ENCODE measurements around the gene CMTM7. TPM values are rescaled to one million over a fixed set of nuclear protein-coding genes. Genes with fewer than 3 reads are reported as not detected.

Gene CMTM7
- total and polyA plus RNA-seq, 2 experiments from 2014 or later: 32.2 to 93.6 TPM

- Histone ChIP-seq H3K4me2 (no peak overlapping the region), H3K4me1 (ENCODE audit: insufficient read depth) (peaks cover under 1% of the 10 kb centered on the region), H3K9me2 (ENCODE audit: insufficient read depth) (no peaks in the 10 kb centered on the region), H3F3A (replicated peaks; ENCODE audit: low read depth) (no peaks in the 10 kb centered on the region), H3K27me3 (ENCODE audit: insufficient read depth) (no peaks in the 10 kb centered on the region), H4K20me1 (replicated peaks; ENCODE audit: insufficient read depth) (no peaks in the 10 kb centered on the region; the same call in 1 of the 2 replicates), H2AFZ (no peak overlapping the region), H3K4me3 (no peak overlapping the region), H3K27ac (ENCODE audit: low read depth) (no peak overlapping the region), H3K36me3 (ENCODE audit: insufficient read depth) (no peaks in the 10 kb centered on the region), H3K79me2 (replicated peaks; ENCODE audit: insufficient read depth) (peaks cover 27% of the 10 kb centered on the region)
- no peak for TF ChIP-seq ZNF331 (CRISPR knock-in tag; IDR thresholded peaks at IDR 0.05; ENCODE audit: low read depth)
- TF ChIP-seq JUNB (IDR thresholded peaks at IDR 0.05; ENCODE audit: unreplicated experiment): no peak
- no peak for TF ChIP-seq REST (IDR thresholded peaks at IDR 0.05; ENCODE audit: unreplicated experiment)
- no peak for TF ChIP-seq POLR2AphosphoS5 (IDR thresholded peaks at IDR 0.05; ENCODE audit: low read depth)
- Mint-ChIP-seq H3K27ac (no peak overlapping the region), H3K27me3 (ENCODE audit: insufficient read depth, low read depth, poor library complexity) (peaks cover 4% of the 10 kb centered on the region), H3K4me3 (no peak overlapping the region), H3K4me1 (peaks cover 3% of the 10 kb centered on the region), H3K36me3 (ENCODE audit: low read depth) (no peaks in the 10 kb centered on the region; the same call in 2 of the 3 replicates), H3K9me3 (no peaks in the 10 kb centered on the region)
- ATAC-seq: no peak
- DNase-seq (ENCODE audit: low spot score): no peak
Measured at GRCh38 chr3:32430900-32431299, 39.2 kb downstream of the CMTM7 start.

GRCh38 chr3:32431481-32431880 lies 39.8 kb downstream of the CMTM7 start:
- Mint-ChIP-seq H3K4me1 (peaks cover 9% of the 10 kb centered on the region), H3K9me3 (no peaks in the 10 kb centered on the region), H3K27ac (no peak overlapping the region), H3K4me3 (no peak overlapping the region), H3K27me3 (ENCODE audit: insufficient read depth, low read depth, poor library complexity) (peaks cover 5% of the 10 kb centered on the region), H3K36me3 (ENCODE audit: low read depth) (no peaks in the 10 kb centered on the region; the same call in 2 of the 3 replicates)
- Histone ChIP-seq H3K9me2 (ENCODE audit: insufficient read depth) (no peaks in the 10 kb centered on the region), H2AFZ (no peak overlapping the region), H3K27me3 (ENCODE audit: insufficient read depth) (no peaks in the 10 kb centered on the region), H3K4me1 (ENCODE audit: insufficient read depth) (peaks cover 7% of the 10 kb centered on the region), H3K4me3 (no peak overlapping the region), H3K27ac (ENCODE audit: low read depth) (no peak overlapping the region), H4K20me1 (replicated peaks; ENCODE audit: insufficient read depth) (no peaks in the 10 kb centered on the region; the same call in 1 of the 2 replicates), H3K79me2 (replicated peaks; ENCODE audit: insufficient read depth) (peaks cover 24% of the 10 kb centered on the region), H3K36me3 (ENCODE audit: insufficient read depth) (no peaks in the 10 kb centered on the region), H3F3A (replicated peaks; ENCODE audit: low read depth) (no peaks in the 10 kb centered on the region), H3K4me2 (no peak overlapping the region)
- no peak for ATAC-seq
- no peak for DNase-seq (ENCODE audit: low spot score)
- TF ChIP-seq ZNF462 (CRISPR knock-in tag; IDR thresholded peaks at IDR 0.05): no peak
- no peak for TF ChIP-seq JUNB (IDR thresholded peaks at IDR 0.05; ENCODE audit: unreplicated experiment)
- no peak for TF ChIP-seq EZH2phosphoT487 (IDR thresholded peaks at IDR 0.05; ENCODE audit: unreplicated experiment)
- no peak for TF ChIP-seq ETS1 (IDR thresholded peaks at IDR 0.05)
- TF ChIP-seq CTCF (conservative IDR thresholded peaks at IDR 0.05; ENCODE audit: low read depth in 2 of 2): no peak
- no peak for TF ChIP-seq ZNF114 (CRISPR knock-in tag; IDR thresholded peaks at IDR 0.05)
